HepG2 (cell line): ENCODE measurements around the gene TTC24. TPM values are rescaled to one million over a fixed set of nuclear protein-coding genes. Genes with fewer than 3 reads are reported as not detected.
A peak's percentile ranks its signal among the peaks of the same experiment; 100 is the strongest.
"Not testable (repeated sequence)": the region's sequence is repeated elsewhere in the genome, so short reads cannot be mapped to it uniquely, and the experiment has no call there.

Experiments
- ATAC-seq: fragments of 200-7000 bp; cut with Tn5 transposase; 3 replicates; pipeline ENCODE4 v1.9.1; 2020; ENCODE audit warnings: mild to moderate bottlenecking, moderate library complexity
- BruUV-seq: library from RNA; stranded (reverse); fragments of 400-500 nt; replicated peaks from 2 replicates; lab custom pipeline; 2021; lab: Mats Ljungman, UMichigan
- CTCF ChIA-PET: fragments of 300-600 bp; formaldehyde crosslinking; extraction: SDS; loops from one replicate; lab custom pipeline; 2021; ENCODE audit warnings: low total read pairs, inconsistent platforms, low intra/inter-chr PET ratio; lab: Yijun Ruan, JAX
- POLR2A ChIA-PET: fragments of 350-600 bp; sonication (Branson Sonifier 250); formaldehyde crosslinking; loops from one replicate; lab custom pipeline; 2020; ENCODE audit warnings: antibody characterized with exemption, inconsistent platforms; lab: Yijun Ruan, JAX
- DNase-seq: peaks from one replicate; pipeline ENCODE4 v3.0.0-alpha.2; 2015; ENCODE audit warnings: low spot score
- FAIRE-seq: peaks from 3 replicates; lab custom pipeline; 2011; peaks lifted over from hg19 to GRCh38; lab: Jason Lieb, UNC
- H2AFZ ChIP-seq: one replicate; pipeline ENCODE4 v1.6.1; 2011; ENCODE audit warnings: low read length, inconsistent platforms
- H3K27ac ChIP-seq: fragments of 300-600 bp; 3 replicates; pipeline ENCODE4 v1.8.0; 2011; ENCODE audit warnings: mixed run types, mild to moderate bottlenecking, mixed read lengths, low read length, inconsistent platforms; ENCODE audit not compliant: insufficient read depth; ENCODE audit errors: extremely low read length
- H3K27me3 ChIP-seq, 2 experiments: fragments of 200-600 bp in 1 of 2; 2 replicates in 1 of 2; 3 replicates in 1 of 2; pipeline versions ENCODE4 v1.6.0 to v1.8.0; 2011; ENCODE audit warnings: low read length in 2 of 2, mild to moderate bottlenecking in 2 of 2, moderate library complexity in 2 of 2, inconsistent platforms in 1 of 2; ENCODE audit not compliant: insufficient read depth in 2 of 2, control insufficient read depth in 1 of 2
- H3K36me3 ChIP-seq, 2 experiments: fragments of 200-600 bp in 1 of 2; replicated peaks in 1 of 2; 2 replicates in 1 of 2; 3 replicates in 1 of 2; pipeline versions ENCODE4 v1.5.1 to v1.8.0; 2011; ENCODE audit warnings: low read length in 2 of 2, inconsistent platforms in 1 of 2; ENCODE audit not compliant: insufficient read depth in 2 of 2, control insufficient read depth in 1 of 2
- H3K4me1 ChIP-seq: 2 replicates; pipeline ENCODE4 v1.5.1; 2012; ENCODE audit warnings: low read length, inconsistent platforms; ENCODE audit not compliant: insufficient read depth
- H3K4me2 ChIP-seq: 2 replicates; pipeline ENCODE4 v1.6.0; 2011; ENCODE audit warnings: low read depth, low read length, inconsistent platforms
- H3K4me3 ChIP-seq, 3 experiments: fragments of 200-600 bp in 1 of 3; sonication (generic), shearing (Covaris generic) in 1 of 3; replicated peaks in 1 of 3; 2 replicates each; pipeline ENCODE4 v1.5.1; 2011 to 2016; ENCODE audit warnings: low read length in 3 of 3, inconsistent platforms in 2 of 3, low read depth in 2 of 3, mild to moderate bottlenecking in 2 of 3, control low read depth in 1 of 3, mixed read lengths in 1 of 3; ENCODE audit not compliant: insufficient read depth in 1 of 3
- H3K79me2 ChIP-seq: one replicate; pipeline ENCODE4 v1.6.1; 2011; ENCODE audit warnings: low read length, inconsistent platforms; ENCODE audit not compliant: insufficient read depth
- H3K9ac ChIP-seq: 2 replicates; pipeline ENCODE4 v1.6.0; 2011; ENCODE audit warnings: mild to moderate bottlenecking, low read depth, low read length, inconsistent platforms; ENCODE audit not compliant: insufficient read depth
- H3K9me3 ChIP-seq: 2 replicates; pipeline ENCODE4 v1.5.1; 2012; ENCODE audit warnings: mild to moderate bottlenecking, low read length
- H4K20me1 ChIP-seq: 2 replicates; pipeline ENCODE4 v1.6.0; 2011; ENCODE audit warnings: inconsistent platforms, mild to moderate bottlenecking, low read length, moderate library complexity; ENCODE audit not compliant: insufficient read depth
- CBX5 ChIP-seq: sonication (generic); formaldehyde crosslinking; IDR thresholded peaks from 2 replicates; pipeline ENCODE4 v1.4.0; 2020; ENCODE audit warnings: missing genetic modification reagents, borderline replicate concordance
- CEBPG ChIP-seq: IDR thresholded peaks from 2 replicates; pipeline ENCODE4 v1.6.1; 2016
- GATAD2A ChIP-seq: IDR thresholded peaks from 2 replicates; pipeline ENCODE4 v1.6.1; 2016
- KAT7 ChIP-seq: IDR thresholded peaks from 2 replicates; pipeline ENCODE4 v1.6.1; 2018; ENCODE audit warnings: borderline replicate concordance, missing compliant biosample characterization
- SRY ChIP-seq: sonication (generic); formaldehyde crosslinking; IDR thresholded peaks from 2 replicates; pipeline ENCODE4 v1.8.0; 2022; ENCODE audit warnings: mild to moderate bottlenecking, missing genetic modification reagents
- STAG1 ChIP-seq: sonication (generic); formaldehyde crosslinking; IDR thresholded peaks from 2 replicates; pipeline ENCODE4 v1.4.0; 2020; ENCODE audit warnings: missing genetic modification reagents
- SYNCRIP ChIP-seq: fragments of 200-400 bp; formaldehyde crosslinking; IDR thresholded peaks from 2 replicates; pipeline ENCODE4 v1.6.1; 2018; ENCODE audit warnings: mild to moderate bottlenecking, low read depth, low read length; ENCODE audit not compliant: insufficient read depth
- ZNF746 ChIP-seq: sonication (generic); formaldehyde crosslinking; IDR thresholded peaks from 2 replicates; pipeline ENCODE4 v1.8.0; 2022; ENCODE audit warnings: mild to moderate bottlenecking, missing genetic modification reagents
- WGBS: methylation state at CpG from one replicate; pipeline ENCODE4 v1.1.6; 2017; ENCODE audit warnings: low lambda C conversion rate; 5-methylcytosine and 5-hydroxymethylcytosine counted together
- in situ Hi-C: cut with HindIII; loops from 2 replicates; pipeline ENCODE4 v1.10.0; 2017; ENCODE audit warnings: low pct_unique_long_range_greater_than_20kb; ENCODE audit not compliant: extremely low pct_ligation_motif_present
- intact Hi-C: fragments of 100-400 bp; cut with micrococcal nuclease; formaldehyde crosslinking; loops from one replicate; pipeline ENCODE4 v1.10.0; 2022; ENCODE audit not compliant: unreplicated experiment
- polyA plus RNA-seq, 8 experiments: library from polyadenylated mRNA; depleted of rRNA in 3 of 8; stranded (reverse) in 7 of 8; unstranded in 1 of 8; fragments of >200 nt; fragmentation: Illumina TruSeq in 4 of 8; extraction: Trizol in 4 of 8; gene quantifications; 2 replicates each; pipeline versions ENCODE4 v1.2.1 to v1.2.3, GENCODE V29; 2011 to 2016; ENCODE audit warnings: low read depth in 4 of 8, missing spikeins in 1 of 8, mixed read lengths in 1 of 8; ENCODE audit not compliant: insufficient read depth in 1 of 8
- total RNA-seq, 5 experiments: library from RNA; depleted of rRNA; stranded (reverse); fragments of >200 nt; fragmentation: Illumina TruSeq; extraction: Trizol; gene quantifications; 2 replicates each; pipeline ENCODE4 v1.2.3, GENCODE V29; 2016; ENCODE audit warnings: low read depth in 1 of 5
- TF ChIP-seq, protein P1 (sequence below): sonication (generic); formaldehyde crosslinking; conservative IDR thresholded peaks from 2 replicates; pipeline ENCODE4 v1.8.0; 2022; ENCODE audit warnings: low read depth, missing genetic modification reagents

TTC24 gene
- total and polyA plus RNA-seq, 2 of the 13 experiments (the other 11 are each of a cell fraction or from before 2014, with no cell fraction given) = 0.13 to 0.18 TPM

GRCh38 chr1:156602557-156602993, 23.1 kb downstream of the TTC24 start (continued):
- no peak for TF ChIP-seq KAT7 (CRISPR knock-in tag)
- no peak for TF ChIP-seq SYNCRIP
- peak; percentile 35; the same call in 1 of the 2 replicates for TF ChIP-seq STAG1 (CRISPR knock-in tag)
- TF ChIP-seq SRY (CRISPR knock-in tag) = no peak
- TF ChIP-seq, all 625 proteins: peak for 4

GRCh38 chr1:156607344-156607743, 27.8 kb downstream of the TTC24 start:
- H3K27ac ChIP-seq, intact Hi-C loops, DNase-seq, ATAC-seq, H3K27me3 ChIP-seq, BruUV-seq, H3K36me3 ChIP-seq, H2AFZ ChIP-seq, H3K4me3 ChIP-seq, H4K20me1 ChIP-seq, H3K9me3 ChIP-seq, POLR2A ChIA-PET, in situ Hi-C loops, H3K9ac ChIP-seq, H3K79me2 ChIP-seq, FAIRE-seq, H3K4me2 ChIP-seq: not testable (repeated sequence)
- H3K4me1 ChIP-seq = peaks cover 24% of the 10 kb centered on the region
- CTCF ChIA-PET = interaction anchor here (3.5 kb wide), 1 partner anchor 24 kb away, joined by 86 read pairs; no protein-coding TSS in a partner anchor
- WGBS = 4% methylated on average over 4 of the region's 4 CpGs

DNA sequence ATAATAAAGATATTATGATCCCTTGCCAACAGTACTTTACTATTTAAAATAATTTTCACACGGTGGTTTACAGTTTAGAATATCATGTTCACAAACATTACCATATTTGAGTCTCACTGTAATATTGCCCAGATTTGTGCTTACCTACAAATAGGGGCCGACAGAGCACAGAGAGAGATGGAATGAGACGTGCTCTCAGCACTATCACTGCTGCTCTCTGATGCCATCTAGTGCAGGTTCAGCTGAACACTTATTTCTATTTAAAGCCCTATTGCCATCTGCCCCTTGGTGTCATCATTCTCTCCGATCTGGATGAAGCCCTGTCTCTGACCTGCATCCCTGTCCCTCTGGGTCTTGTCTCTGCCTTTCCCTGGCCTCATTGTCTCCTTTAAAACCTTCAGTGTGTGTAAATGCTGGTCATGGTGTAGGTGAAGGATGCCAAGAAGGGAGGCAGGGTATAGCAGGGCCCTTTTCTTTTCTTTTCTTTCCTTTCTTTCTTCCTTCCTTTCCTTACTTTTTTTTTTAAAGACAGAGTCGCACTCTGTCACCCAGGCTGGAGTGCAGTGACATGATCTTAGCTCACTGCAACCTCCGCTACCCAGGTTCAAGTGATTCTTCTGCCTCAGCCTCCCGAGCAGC, 28.6 kb downstream of the TTC24 start:
- H3K79me2 ChIP-seq = no peaks in the 10 kb centered on the region
- in situ Hi-C loops = no loop called here
- H3K9me3 ChIP-seq = no peaks in the 10 kb centered on the region
- H3K9ac ChIP-seq = no peak overlapping the region
- intact Hi-C loops = loop anchor here (1.0 kb wide), 1 partner anchor 24 kb away; no protein-coding TSS in a partner anchor
- peak overlapping the region; percentile 54 for H2AFZ ChIP-seq
- CTCF ChIA-PET = interaction anchor here (3.5 kb wide), 1 partner anchor 25 kb away, joined by 86 read pairs; no protein-coding TSS in a partner anchor
- ATAC-seq (peak; percentile 96), FAIRE-seq (peak; percentile 79), DNase-seq (peak; percentile 70)
- no peaks in the 10 kb centered on the region; a peak in 1 of 5 replicates for H3K27me3 ChIP-seq
- no TSS peak for BruUV-seq
- H3K4me3 ChIP-seq = no peak overlapping the region
- POLR2A ChIA-PET = interaction anchor here (0.7 to 1.0 kb wide), 3 partner anchors 15 to 103 kb away, joined by 3 to 4 read pairs (median 3); partner anchors contain the start of gene NAXE
- no peak overlapping the region for H3K4me2 ChIP-seq
- 13% methylated on average over 7 of the region's 7 CpGs for WGBS
- peaks cover 24% of the 10 kb centered on the region for H3K4me1 ChIP-seq
- no peaks in the 10 kb centered on the region for H4K20me1 ChIP-seq
- H3K27ac ChIP-seq = no peak overlapping the region
- no peaks in the 10 kb centered on the region for H3K36me3 ChIP-seq
- TF ChIP-seq ZNF746 (CRISPR knock-in tag) = no peak
- TF ChIP-seq, protein P1, sequence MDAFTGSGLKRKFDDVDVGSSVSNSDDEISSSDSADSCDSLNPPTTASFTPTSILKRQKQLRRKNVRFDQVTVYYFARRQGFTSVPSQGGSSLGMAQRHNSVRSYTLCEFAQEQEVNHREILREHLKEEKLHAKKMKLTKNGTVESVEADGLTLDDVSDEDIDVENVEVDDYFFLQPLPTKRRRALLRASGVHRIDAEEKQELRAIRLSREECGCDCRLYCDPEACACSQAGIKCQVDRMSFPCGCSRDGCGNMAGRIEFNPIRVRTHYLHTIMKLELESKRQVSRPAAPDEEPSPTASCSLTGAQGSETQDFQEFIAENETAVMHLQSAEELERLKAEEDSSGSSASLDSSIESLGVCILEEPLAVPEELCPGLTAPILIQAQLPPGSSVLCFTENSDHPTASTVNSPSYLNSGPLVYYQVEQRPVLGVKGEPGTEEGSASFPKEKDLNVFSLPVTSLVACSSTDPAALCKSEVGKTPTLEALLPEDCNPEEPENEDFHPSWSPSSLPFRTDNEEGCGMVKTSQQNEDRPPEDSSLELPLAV (CRISPR knock-in tag) = no peak
- TF ChIP-seq GATAD2A (CRISPR knock-in tag) = peak; percentile 35; the same call in 1 of the 2 replicates
- 0 out of 2 replicates have a peak, but pooled peaks have one; percentile 31 for TF ChIP-seq CEBPG (CRISPR knock-in tag)
- TF ChIP-seq CBX5 (CRISPR knock-in tag) = 0 out of 2 replicates have a peak, but pooled peaks have one; percentile 24
